MM.1S (cell line): ENCODE measurements around the gene DCX.

Experiments used
- EZH2 ChIP-seq: fragments of 300-600 bp; sonication (generic); optimal IDR thresholded peaks from 2 replicates; pipeline ENCODE3; 2017; ENCODE audit warnings: low read depth, mild to moderate bottlenecking, antibody characterized with exemption, low read length, mixed read lengths
- TF ChIP-seq, protein P1 (sequence below): fragments of 300-600 bp; sonication (generic); IDR thresholded peaks from 2 replicates; pipeline ENCODE4 v1.5.1; 2016; ENCODE audit warnings: antibody characterized with exemption, low read length, mixed read lengths

DNA sequence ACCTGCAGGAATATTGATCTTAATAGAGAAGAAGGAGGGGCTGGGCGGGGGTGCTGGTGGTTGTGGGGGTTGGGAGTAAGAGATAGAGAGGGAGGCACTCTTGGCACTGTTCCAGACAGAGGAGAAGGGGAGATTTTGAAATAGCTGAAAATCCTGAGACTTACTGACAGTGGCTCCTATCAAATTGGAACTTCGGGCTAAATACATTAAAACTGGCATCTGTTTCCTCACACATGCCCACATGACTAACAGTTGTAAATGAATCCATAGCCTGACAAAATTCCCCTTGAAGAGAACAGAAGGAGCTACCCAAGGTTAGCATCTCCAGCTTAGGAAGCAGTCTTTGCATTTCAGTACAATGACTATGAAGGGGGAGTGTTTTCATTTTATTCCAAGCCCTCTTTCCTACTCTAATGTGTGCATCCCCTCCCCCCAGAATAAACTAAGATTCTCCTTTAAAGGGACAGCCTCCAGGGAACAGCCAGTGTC, 1.4 kb downstream of the DCX start:
- no peak for TF ChIP-seq EZH2
- TF ChIP-seq, protein P1, sequence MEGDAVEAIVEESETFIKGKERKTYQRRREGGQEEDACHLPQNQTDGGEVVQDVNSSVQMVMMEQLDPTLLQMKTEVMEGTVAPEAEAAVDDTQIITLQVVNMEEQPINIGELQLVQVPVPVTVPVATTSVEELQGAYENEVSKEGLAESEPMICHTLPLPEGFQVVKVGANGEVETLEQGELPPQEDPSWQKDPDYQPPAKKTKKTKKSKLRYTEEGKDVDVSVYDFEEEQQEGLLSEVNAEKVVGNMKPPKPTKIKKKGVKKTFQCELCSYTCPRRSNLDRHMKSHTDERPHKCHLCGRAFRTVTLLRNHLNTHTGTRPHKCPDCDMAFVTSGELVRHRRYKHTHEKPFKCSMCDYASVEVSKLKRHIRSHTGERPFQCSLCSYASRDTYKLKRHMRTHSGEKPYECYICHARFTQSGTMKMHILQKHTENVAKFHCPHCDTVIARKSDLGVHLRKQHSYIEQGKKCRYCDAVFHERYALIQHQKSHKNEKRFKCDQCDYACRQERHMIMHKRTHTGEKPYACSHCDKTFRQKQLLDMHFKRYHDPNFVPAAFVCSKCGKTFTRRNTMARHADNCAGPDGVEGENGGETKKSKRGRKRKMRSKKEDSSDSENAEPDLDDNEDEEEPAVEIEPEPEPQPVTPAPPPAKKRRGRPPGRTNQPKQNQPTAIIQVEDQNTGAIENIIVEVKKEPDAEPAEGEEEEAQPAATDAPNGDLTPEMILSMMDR: no peak
